Smooth muscle cell of the brain vasculature (primary cell): ENCODE results near the gene ESRP2.

ENCODE experiments used
- DNase-seq: peaks from one replicate; pipeline ENCODE4 v3.0.0-alpha.2; 2012; ENCODE audit warnings: low read depth, low spot score

ESRP2 gene

DNA sequence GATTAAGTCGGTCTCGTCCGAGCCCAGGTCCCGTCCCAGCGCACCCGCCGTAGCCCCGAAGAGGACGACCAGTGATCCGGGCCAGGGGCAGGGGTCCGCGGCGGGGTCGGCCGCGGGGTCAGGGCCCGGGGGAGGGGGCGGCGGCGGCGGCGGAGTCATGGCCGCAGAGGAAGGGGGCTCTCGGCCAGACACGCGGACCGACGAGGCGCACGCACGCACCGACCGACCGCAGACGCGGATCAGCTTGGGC is at the start of gene ESRP2:
Gene ESRP2, minus strand, starts transcription at position 241 of the 250 bp plus-strand sequence. Its CDS starts 82 bp downstream, at position 159.
- DNase-seq: no peak

DNA sequence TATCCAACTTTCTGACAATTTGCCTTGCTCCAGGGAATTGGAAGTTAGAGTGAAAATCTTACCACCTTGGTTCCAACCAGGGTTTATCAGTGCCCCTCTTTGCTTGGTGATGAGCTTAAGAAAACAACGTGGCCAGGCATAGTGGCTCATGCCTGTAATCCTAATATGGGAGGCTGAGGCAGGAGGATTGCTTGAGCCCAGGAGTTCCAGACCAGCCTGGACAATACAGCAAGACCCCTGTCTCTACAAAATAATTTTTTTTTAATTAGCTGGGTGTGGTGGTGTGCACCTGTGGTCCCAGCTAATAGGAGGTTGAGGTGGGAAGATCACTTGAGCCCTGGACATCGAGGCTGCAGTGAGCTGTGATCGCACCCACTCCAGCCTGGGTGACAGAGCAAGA is 49.8 kb upstream of the ESRP2 start:
- DNase-seq: no peak

GRCh38 chr16:68284847-68285246 is 48.9 kb upstream of the ESRP2 start:
- no peak for DNase-seq

GRCh38 chr16:68283801-68284598 is 48.1 kb upstream of the ESRP2 start:
- DNase-seq: no peak

GRCh38 chr16:68283346-68283745 is 47.4 kb upstream of the ESRP2 start:
- DNase-seq: no peak

GRCh38 chr16:68282064-68282452 is 46.1 kb upstream of the ESRP2 start:
- no peak for DNase-seq

GRCh38 chr16:68281368-68282063 is 45.6 kb upstream of the ESRP2 start:
- DNase-seq: no peak

- DNase-seq: no peak
Observed at GRCh38 chr16:68279726-68280558, 44.0 kb upstream of the ESRP2 start.

DNA sequence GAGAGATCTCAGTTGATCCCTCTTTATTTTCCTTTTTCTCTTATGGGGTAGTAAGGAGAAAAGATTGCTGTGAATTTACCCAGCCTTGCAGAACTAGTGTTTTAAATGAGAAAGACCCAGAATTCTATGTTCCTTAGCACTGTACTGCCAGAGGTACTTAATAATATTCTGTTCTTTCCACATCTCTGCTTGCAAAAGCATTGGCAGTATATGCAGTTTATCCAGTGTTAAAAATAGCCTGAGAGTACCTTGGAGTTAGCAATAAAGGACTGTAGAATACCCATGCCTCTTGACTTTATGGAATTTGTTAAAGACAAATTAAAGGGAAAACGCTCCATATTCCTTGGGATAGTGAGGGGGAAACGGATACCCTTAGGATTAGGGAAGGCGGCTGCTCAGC is 40.3 kb upstream of the ESRP2 start:
- DNase-seq: no peak

DNA sequence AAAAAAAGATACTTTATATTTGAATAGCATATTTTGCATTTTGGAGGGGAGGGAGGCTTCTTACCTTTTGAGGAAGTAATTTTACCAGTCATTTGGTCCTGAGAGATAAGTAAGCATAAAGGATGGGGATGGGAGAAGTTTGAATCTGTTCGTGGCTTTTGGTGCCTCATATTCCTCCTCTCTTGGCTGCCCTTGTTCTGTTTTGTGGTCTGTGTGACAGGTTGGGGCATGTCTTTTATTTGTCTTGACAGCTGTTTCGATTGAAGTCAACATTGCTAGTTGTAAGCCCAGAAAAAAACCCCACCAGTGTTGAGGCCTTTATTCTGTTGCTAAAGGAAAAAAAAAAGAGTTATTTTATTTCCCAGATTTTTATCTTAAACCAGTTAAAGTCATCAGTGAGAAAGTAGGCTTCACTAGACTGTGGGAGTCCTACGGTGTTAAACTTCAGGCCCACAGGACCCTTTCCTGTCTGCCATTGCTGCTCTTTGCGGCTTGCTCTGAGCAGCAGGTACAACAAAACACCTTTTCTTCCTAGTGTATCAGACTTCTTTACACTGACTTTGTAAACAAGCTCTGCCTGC is 39.8 kb upstream of the ESRP2 start:
- no peak for DNase-seq

DNA sequence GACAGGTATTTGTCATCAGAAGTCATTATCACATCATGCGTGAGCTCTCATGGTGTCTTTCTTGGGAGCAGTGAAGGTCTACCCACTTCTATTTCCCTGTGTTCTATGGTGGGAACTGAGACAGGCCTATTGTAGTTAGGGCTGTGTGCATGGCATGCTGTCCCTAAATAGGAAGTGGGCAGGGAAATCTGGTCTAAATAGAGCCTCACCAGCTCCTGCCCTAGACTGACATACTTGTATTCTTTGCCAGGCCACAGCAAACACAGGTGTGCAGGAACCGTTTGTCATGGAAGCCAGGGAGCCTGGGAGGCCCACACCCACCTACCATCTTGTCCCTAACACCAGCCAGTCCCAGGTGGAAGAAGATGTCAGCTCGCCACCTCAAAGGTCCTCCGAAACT is 38.5 kb upstream of the ESRP2 start:
- no peak for DNase-seq

DNA sequence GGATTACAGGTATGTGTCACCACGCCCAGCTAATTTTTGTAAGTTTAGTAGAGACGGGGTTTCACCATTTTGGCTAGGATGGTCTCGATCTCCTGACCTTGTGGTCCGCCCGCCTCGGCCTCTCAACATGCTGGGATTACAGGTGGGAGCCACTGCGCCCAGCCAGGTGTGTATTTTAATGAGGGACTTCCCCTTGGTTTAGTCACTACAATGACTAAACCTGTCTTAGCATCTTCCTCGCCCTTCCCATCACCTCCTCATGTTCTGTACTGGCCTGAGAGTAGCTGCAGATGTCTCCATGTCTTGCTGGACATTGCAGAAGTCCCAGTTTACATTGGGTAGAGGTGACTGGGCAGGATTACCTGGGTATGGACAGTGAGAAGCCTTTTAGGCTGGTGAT is 38.0 kb upstream of the ESRP2 start:
- no peak for DNase-seq

DNA sequence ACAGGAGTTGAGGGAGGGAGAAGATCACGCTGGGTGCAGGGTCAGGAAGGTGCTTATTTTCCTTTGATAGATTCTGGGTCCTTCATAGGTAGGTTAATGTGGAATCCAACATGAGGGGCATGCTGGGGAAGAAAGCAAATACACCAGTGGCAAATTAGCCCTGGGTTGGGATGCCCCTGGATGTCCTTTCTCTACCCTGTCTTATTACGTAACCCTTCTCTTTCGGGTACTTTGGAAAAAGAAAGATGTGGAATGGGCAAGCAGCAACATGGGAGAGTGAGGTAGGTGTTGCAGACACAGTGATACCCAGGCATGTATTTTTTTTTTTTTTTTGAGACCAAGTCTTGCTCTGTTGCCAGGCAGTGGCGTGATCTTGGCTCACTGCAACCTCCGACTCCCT is 37.5 kb upstream of the ESRP2 start:
- no peak for DNase-seq

DNA sequence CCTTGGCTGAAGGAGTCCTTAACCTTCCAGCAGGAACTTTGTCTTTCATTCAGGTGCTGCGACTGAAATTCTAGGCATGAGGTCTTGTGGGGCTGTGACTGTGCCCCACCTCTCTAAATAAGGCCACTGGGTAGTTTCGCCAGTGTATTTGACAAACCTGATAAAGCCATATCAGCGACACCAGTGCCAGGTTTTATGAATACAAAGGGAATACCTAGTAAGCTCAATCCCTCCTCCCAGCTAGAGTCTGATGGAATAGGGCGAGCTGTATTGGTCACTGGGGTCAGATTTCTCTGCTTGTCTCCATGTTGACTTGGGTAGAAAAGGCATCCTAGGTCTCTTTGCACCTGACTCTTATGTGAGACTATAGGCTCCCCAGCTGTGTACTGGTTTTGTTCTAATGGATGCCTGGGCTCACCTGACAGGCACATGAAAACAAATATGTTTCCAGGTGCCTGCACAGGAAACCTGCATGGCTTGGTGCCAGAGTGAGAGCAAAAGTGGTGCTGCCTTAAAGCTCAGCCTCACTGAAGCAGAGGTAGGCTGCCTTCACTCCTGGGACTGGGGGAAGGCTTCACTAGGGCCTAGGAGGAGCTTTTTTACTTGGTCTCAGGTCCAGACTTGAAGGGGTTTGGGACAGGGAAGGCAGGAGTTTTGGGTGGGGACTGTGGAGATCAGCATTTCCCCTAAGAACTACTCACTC is 36.7 kb upstream of the ESRP2 start:
- no peak for DNase-seq

GRCh38 chr16:68270353-68270752 is 34.4 kb upstream of the ESRP2 start:
- no peak for DNase-seq

DNA sequence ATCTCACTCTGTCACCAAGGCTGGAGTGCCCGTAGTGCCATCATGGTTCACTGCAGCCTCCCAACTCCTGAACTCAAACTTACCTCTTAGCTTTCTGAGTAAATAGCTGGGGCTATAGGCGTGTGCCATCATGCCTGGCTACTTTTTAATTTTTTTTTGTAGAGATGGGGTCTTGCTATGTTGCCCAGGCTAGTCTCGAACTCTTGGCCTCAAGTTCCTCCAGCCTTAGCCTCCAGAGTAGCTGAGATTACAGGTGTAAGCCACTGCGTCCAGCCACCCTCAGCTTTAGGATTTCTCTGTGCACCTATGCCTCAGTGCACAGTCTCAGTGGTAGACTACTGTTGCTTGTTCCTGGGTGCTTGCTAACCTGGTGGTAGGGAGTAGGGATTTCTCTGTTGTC is 33.9 kb upstream of the ESRP2 start:
- DNase-seq: no peak

DNA sequence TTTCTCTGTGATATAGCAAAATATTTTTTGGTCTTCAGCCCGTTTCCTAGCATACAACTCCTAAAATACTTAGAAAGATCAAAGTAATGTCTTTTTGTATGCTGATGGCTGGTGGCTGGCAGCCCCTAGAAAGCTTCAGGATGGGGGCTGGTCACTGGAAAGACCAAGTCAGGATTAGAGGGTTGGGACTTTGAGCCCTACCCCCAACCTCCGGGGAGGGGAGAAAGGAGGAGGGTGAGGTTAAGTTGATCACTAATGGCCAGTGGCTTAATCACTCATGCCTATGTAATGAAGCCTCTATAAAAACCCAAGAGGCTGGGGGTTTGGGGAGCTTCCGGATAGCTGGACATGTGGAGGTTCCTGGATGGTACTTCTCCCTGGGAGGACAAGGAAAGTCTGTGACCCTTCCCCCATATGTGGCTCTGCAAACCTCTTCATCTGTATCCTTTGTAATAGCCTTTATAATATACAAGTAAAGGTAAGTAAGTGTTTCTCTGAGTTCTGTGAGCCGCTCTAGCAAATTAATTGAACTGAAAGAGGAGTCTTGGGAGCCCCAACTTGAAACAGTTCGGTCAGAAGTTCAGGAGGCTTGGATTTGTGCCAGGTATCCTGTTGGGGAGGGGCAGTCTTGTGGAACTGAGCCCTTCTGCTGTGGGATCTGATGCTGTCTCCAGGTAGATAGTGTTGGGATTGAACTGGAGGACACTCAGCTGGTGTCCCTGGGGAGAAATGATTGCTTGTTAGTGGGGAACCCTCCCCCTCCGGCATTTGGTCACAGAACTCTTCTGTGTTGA is 31.9 kb upstream of the ESRP2 start:
- DNase-seq: no peak

GRCh38 chr16:68265078-68265920 is 29.4 kb upstream of the ESRP2 start:
- DNase-seq: no peak

GRCh38 chr16:68264128-68265077 is 28.5 kb upstream of the ESRP2 start, which contains the start of gene SLC7A6:
Gene SLC7A6 (plus strand): TSS chr16:68264526. CDS start chr16:68274727, 10,201 bp downstream.
- no peak for DNase-seq
